ENCODE measurements around the gene CTSK.

- TF ChIP-seq, protein P1, sequence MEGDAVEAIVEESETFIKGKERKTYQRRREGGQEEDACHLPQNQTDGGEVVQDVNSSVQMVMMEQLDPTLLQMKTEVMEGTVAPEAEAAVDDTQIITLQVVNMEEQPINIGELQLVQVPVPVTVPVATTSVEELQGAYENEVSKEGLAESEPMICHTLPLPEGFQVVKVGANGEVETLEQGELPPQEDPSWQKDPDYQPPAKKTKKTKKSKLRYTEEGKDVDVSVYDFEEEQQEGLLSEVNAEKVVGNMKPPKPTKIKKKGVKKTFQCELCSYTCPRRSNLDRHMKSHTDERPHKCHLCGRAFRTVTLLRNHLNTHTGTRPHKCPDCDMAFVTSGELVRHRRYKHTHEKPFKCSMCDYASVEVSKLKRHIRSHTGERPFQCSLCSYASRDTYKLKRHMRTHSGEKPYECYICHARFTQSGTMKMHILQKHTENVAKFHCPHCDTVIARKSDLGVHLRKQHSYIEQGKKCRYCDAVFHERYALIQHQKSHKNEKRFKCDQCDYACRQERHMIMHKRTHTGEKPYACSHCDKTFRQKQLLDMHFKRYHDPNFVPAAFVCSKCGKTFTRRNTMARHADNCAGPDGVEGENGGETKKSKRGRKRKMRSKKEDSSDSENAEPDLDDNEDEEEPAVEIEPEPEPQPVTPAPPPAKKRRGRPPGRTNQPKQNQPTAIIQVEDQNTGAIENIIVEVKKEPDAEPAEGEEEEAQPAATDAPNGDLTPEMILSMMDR (IDR thresholded peaks at IDR 0.05), result no peak
- TF ChIP-seq POLR2A (IDR thresholded peaks at IDR 0.05) (no peak), POLR2AphosphoS5 (IDR thresholded peaks at IDR 0.05) (no peak), EP300 (IDR thresholded peaks at IDR 0.05) (no peak)
Observed at GRCh38 chr1:150796374-150796773, 11.7 kb downstream of the CTSK start.

Data from upper lobe of left lung (tissue), 4 donors.